Pancreas (tissue), 10 donors: ENCODE data around the gene COG4. TPM values are rescaled to one million over a fixed set of nuclear protein-coding genes. Genes with fewer than 3 reads are reported as not detected.
A peak's percentile ranks its signal among the peaks of the same experiment; 100 is the strongest.

Source experiments
- ATAC-seq, 4 donors: fragments of 200-7000 bp; cut with Tn5 transposase; one replicate each; pipeline versions ENCODE4 v1.8.0 to v1.9.1; 2020; ENCODE audit warnings: mild to moderate bottlenecking in 4 of 4, moderate library complexity in 4 of 4
- DNase-seq, 6 donors: peaks; one replicate each; pipeline ENCODE4 v3.0.0-alpha.2; 2020
- FAIRE-seq: peaks from 2 replicates; lab custom pipeline; 2012; peaks lifted over from hg19 to GRCh38; lab: Jason Lieb, UNC
- H3K27ac ChIP-seq, 4 donors: fragments of 200-600 bp; sonication (generic); 1 replicate in 3 of 4; 2 replicates in 1 of 4; pipeline versions ENCODE4 v1.5.0 to v1.8.0; 2020
- H3K27me3 ChIP-seq, 4 donors: fragments of 200-600 bp; one replicate each; pipeline ENCODE4 v1.8.0; 2021
- H3K36me3 ChIP-seq, 3 donors: fragments of 200-600 bp; sonication (generic) in 1 of 3; one replicate each; pipeline versions ENCODE4 v1.5.0 to v1.8.0; 2020 to 2021
- H3K4me1 ChIP-seq, 3 donors: fragments of 200-600 bp; one replicate each; pipeline ENCODE4 v1.8.0; 2021
- H3K4me3 ChIP-seq, 4 donors: fragments of 200-600 bp; sonication (generic) in 2 of 4; one replicate each; pipeline versions ENCODE4 v1.5.0 to v1.8.0; 2020 to 2021
- H3K9me3 ChIP-seq, 4 donors: fragments of 200-600 bp; one replicate each; pipeline ENCODE4 v1.8.0; 2021
- CTCF ChIP-seq, 4 donors: fragments of 200-600 bp; sonication (generic) in 3 of 4; IDR thresholded peaks; one replicate each; pipeline versions ENCODE4 v1.5.0 to v1.8.0; 2021; ENCODE audit warnings: antibody characterized with exemption in 4 of 4
- WGBS, 2 donors: extraction: QIAGEN DNeasy Blood & Tissue Kit; methylation state at CpG; one replicate each; pipeline ENCODE4 v1.1.7; 2013; 5-methylcytosine and 5-hydroxymethylcytosine counted together
- intact Hi-C, 3 donors: fragments of 100-400 bp; cut with DNase I; formaldehyde crosslinking; loops; one replicate each; pipeline versions ENCODE4 v1.11.1 to v1.14.2; 2022
- polyA plus RNA-seq, 2 donors: library from polyadenylated mRNA; stranded (reverse); fragments of 200-250 nt; gene quantifications; one replicate each; pipeline ENCODE4 v1.2.3, GENCODE V29; 2013
- total RNA-seq, 6 donors: library from RNA; stranded (reverse); fragmentation: NEBNext Ultra II Directional in 4 of 6; extraction: Animal tissue kit (Norgen Biotek cat#: 25700) in 4 of 6; gene quantifications; one replicate each; pipeline versions ENCODE4 v1.2.1 to v1.2.4, GENCODE V29; 2021 to 2023
- donor health status: healthy with polysubstance abuse.
- donor health status: DM: no; HTN: no; CAD: no; lungs with moderate emphysema.
- donor health status: DM: no; HTN: no; CAD: no.
- donor health status: control.
- donor health status: control.
- donor health status: Bipolar disorder and iron deficiency.
- donor health status: DM: yes; HTN: yes; CAD: no.
- donor health status: DM: no; HTN: no; CAD: no.
- donor health status: DM: no; HTN: no; CAD: no.
- donor health status: DM: yes; HTN: yes; CAD: no.

COG4 gene
- total and polyA plus RNA-seq, 8 donors: 12.3 to 56.4 (median 19.3) TPM

DNA sequence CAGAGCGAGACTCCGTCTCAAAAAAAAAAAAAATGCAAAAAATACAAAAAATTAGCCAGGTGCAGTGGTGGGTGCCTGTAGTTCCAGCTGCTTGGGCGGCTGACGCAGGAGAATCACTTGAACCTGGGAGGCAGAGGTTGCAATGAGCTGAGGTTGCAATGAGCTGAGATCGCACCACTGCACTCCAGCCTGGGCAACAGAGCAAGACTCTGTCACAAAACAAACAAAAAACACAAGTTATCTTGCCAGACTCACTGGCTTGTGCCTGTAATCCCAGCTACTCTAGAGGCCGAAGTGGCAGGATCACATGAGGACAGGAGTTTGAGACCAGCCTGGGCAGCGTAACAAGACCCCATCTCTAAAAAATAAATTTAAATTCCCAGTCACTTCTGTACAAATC, 81.0 kb downstream of the COG4 start:
- Histone ChIP-seq H3K36me3 (no peaks in the 10 kb centered on the region), H3K4me1 (peaks cover 0 to 4% (median 0%) of the 10 kb centered on the region in 3 donors), H3K27ac (no peak overlapping the region), H3K27me3 (no peaks in the 10 kb centered on the region), H3K4me3 (no peak overlapping the region), H3K9me3 (no peaks in the 10 kb centered on the region)
- ATAC-seq: no peak
- no peak for DNase-seq
- intact Hi-C loops: no loop called here
- TF ChIP-seq CTCF (IDR thresholded peaks at IDR 0.05): no peak
- whole genome bisulfite sequencing, 2 donors: 91 to 92% methylated on average over 6 to 7 of the region's 7 CpGs
- no peak for FAIRE-seq

DNA sequence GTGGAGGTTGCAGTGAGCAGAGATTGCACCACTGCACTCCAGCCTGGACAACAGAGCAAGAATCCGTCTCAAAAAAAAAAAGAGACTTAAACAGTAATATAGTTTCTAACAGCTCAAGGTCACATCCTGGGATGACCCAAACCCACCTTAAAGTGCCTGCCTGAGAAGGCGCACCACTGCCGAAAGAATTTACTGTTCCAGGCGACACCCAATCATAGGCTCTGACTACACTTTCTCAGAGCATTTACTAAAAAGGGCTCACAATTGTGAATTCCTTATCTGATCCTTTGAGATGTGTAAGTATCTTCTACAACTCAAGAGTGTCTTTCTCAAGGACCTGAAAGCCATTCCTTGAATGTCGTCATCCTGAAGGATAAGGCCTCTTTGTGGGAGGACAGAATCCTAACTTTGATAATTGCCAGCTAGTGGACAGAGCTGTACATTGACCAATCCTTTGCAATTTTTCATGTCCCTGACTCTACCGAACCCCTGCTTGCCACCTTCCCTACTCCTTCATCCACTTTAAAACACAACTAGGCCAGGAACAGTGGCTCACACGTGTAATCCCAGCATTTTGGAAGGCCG, 81.9 kb downstream of the COG4 start:
- no peak for DNase-seq
- H3K9me3 ChIP-seq: no peaks in the 10 kb centered on the region
- H3K27ac ChIP-seq: no peak overlapping the region
- intact Hi-C loops: no loop called here
- ATAC-seq: no peak
- WGBS, 2 donors: 82 to 87% methylated on average over 8 of the region's 8 CpGs
- H3K36me3 ChIP-seq: no peaks in the 10 kb centered on the region
- no peak overlapping the region for H3K4me3 ChIP-seq
- H3K27me3 ChIP-seq: no peaks in the 10 kb centered on the region
- no peak for TF ChIP-seq CTCF (IDR thresholded peaks at IDR 0.05)
- FAIRE-seq: no peak
- H3K4me1 ChIP-seq: peaks cover 0 to 4% (median 0%) of the 10 kb centered on the region in 3 donors

DNA sequence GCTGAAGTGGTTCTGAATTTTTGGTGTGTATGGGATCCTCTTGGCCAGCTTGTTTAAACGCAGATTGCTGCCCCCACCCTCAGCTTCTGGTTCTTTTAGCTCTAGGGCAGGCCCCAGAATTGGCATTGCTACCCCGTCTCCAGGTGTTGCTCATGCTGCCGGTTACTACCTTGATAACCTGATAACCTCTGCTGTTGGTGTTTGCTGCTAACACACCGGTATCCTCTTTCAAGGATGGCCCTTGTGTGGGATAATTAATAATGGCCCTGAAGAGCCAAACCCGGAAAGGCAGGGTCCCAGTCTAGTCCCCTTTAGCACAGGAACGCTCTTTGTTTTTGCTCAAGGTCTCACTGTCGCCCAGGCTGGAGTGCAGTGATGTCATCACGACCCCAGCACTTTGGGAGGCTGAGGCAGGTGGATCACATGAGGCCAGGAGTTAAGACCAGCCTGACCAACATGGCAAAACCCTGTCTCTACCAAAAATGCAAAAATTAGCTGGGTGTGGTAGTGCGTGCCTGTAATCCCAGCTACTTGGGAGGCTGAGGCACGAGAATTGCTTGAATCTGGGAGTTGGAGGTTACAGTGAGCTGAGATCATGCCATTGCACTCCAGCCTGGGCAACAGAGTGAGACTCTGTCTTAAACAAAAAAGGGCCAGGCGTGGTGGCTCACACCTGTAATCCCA, 83.2 kb downstream of the COG4 start:
- FAIRE-seq: no peak
- 62 to 65% methylated on average over 11 of the region's 11 CpGs for WGBS, 2 donors
- H3K27ac ChIP-seq: no peak overlapping the region

DNA sequence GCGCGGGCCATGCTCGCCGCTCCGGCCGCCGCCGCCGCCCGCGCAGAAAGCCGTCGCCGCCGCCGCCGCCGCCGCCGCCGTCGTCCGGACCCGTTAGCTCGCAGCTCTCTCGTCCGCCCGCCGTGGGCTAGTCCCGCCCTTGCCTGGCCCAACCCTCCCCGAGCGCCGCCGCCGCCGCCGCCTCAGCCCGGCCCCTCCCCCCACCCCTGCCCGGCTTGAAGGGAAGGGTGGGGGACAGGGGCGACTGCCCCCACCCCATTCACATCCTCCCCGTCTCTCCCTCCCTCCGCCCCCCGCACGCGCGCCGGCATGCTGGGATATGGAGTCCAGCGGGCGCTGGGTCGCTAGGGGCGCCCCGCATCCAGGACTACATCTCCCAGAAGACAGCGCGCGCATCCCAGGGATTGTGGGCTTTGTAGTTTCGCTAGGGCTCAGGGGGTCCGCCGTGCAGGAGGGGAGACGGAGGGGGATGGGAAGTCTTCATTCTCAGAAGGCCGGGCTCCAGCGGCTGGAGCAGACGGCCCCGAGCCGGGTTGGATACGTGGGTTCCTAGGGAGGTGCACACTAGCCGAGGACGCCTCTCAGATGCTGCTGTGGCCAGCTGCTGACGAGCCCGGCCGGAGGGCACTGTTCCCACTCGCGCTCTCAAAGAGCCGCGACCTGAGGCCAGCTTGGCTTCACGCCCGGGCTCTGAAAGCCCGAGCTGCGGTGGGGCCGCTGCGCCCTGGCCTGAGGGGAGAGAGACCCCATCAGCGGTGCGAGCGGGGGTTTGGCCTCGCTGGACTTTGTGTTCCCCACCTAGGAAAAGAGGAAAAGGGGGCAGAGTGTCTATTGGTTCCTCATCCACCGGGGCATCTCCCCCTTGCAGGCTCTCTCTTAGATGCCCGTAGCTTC, 84.1 kb downstream of the COG4 start, which contains the start of gene ST3GAL2:
Gene ST3GAL2 (minus strand): TSS at position 132 of the 894 bp plus-strand sequence. CDS start 40,570 bp downstream, outside the sequence.
- TF ChIP-seq CTCF (IDR thresholded peaks at IDR 0.05): no peak
- H3K27ac ChIP-seq: peak within 1 kb of the TSS in 2 of 4 donors; percentile 6 to 36
- H3K9me3 ChIP-seq: no peaks in the 10 kb centered on the region
- peak; percentile 98 for ATAC-seq
- DNase-seq: peak; percentile 89 to 96 (median 92)
- H3K36me3 ChIP-seq: no peaks in the 10 kb centered on the region
- peaks cover 0 to 4% (median 0%) of the 10 kb centered on the region in 3 donors for H3K4me1 ChIP-seq
- intact Hi-C loops: no loop called here
- whole genome bisulfite sequencing, 2 donors: 2 to 6% methylated on average over 46 to 86 of the region's 86 CpGs
- H3K27me3 ChIP-seq: no peaks in the 10 kb centered on the region
- no peak for FAIRE-seq
- H3K4me3 ChIP-seq: peak within 1 kb of the TSS; percentile 56 to 71 (median 68)

More for the DNA sequence above, 83.2 kb downstream of the COG4 start:
- Histone ChIP-seq H3K27me3 (no peaks in the 10 kb centered on the region), H3K4me3 (no peak overlapping the region), H3K9me3 (no peaks in the 10 kb centered on the region), H3K36me3 (no peaks in the 10 kb centered on the region), H3K4me1 (peaks cover 0 to 4% (median 0%) of the 10 kb centered on the region in 3 donors)
- no peak for ATAC-seq
- TF ChIP-seq CTCF (IDR thresholded peaks at IDR 0.05): no peak
- intact Hi-C loops: no loop called here
- no peak for DNase-seq
